HFF-Myc (cell line): ENCODE measurements around the gene DNHD1.
A peak's percentile ranks its signal among the peaks of the same experiment; 100 is the strongest.

Experiments
- DNase-seq: peaks from one replicate; pipeline ENCODE4 v3.0.0-alpha.2; 2011; ENCODE audit warnings: low read depth; ENCODE audit errors: extremely low read depth
- H3K4me3 ChIP-seq: replicated peaks from 2 replicates; pipeline ENCODE4 v1.5.1; 2011; ENCODE audit warnings: low read depth, mild to moderate bottlenecking, control low read depth, low read length
- TF ChIP-seq, protein P1 (sequence below): IDR thresholded peaks from 2 replicates; pipeline ENCODE4 v1.5.1; 2012; ENCODE audit warnings: mild to moderate bottlenecking, low read depth, low read length, control low read depth; ENCODE audit errors: missing control alignments

The DNHD1 gene

DNA sequence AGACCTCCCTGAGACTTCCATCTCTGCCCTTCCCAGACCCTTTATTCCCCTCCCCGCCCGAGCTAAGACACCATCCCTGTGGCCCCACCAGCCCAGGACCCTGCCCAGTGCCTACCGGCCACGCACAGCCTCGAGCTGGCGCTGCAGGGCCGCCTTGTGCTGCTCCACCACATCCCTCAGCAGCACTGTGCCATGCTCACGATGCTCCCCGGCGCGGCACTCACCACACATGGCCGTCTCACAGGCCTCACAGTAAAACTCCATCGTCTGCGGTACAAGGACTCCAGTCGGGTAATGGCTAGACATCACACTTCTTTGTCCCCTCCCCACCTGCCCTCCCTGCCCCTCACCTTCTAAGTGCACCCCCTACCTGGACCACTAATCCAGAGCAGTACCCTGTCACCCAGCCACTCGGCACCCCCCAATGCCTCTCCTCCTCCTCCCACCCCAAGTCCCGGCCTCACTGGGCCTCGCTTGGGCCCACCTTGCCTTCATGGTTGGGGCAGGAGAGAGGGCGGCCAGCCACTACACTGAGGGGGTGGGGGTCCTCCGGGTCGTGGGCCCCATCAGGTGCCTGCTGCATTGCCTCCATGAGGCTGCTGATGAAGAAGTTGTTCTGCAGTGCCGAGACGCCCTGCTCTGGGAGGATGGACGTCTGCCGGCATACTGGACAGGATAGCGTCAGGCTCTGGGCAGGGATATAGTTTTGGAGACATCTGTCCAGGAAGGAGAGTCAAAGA is 39.3 kb upstream of the DNHD1 start:
- TF ChIP-seq, protein P1, sequence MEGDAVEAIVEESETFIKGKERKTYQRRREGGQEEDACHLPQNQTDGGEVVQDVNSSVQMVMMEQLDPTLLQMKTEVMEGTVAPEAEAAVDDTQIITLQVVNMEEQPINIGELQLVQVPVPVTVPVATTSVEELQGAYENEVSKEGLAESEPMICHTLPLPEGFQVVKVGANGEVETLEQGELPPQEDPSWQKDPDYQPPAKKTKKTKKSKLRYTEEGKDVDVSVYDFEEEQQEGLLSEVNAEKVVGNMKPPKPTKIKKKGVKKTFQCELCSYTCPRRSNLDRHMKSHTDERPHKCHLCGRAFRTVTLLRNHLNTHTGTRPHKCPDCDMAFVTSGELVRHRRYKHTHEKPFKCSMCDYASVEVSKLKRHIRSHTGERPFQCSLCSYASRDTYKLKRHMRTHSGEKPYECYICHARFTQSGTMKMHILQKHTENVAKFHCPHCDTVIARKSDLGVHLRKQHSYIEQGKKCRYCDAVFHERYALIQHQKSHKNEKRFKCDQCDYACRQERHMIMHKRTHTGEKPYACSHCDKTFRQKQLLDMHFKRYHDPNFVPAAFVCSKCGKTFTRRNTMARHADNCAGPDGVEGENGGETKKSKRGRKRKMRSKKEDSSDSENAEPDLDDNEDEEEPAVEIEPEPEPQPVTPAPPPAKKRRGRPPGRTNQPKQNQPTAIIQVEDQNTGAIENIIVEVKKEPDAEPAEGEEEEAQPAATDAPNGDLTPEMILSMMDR, result no peak
- no peak for DNase-seq
- H3K4me3 ChIP-seq, result no peak overlapping the region

DNA sequence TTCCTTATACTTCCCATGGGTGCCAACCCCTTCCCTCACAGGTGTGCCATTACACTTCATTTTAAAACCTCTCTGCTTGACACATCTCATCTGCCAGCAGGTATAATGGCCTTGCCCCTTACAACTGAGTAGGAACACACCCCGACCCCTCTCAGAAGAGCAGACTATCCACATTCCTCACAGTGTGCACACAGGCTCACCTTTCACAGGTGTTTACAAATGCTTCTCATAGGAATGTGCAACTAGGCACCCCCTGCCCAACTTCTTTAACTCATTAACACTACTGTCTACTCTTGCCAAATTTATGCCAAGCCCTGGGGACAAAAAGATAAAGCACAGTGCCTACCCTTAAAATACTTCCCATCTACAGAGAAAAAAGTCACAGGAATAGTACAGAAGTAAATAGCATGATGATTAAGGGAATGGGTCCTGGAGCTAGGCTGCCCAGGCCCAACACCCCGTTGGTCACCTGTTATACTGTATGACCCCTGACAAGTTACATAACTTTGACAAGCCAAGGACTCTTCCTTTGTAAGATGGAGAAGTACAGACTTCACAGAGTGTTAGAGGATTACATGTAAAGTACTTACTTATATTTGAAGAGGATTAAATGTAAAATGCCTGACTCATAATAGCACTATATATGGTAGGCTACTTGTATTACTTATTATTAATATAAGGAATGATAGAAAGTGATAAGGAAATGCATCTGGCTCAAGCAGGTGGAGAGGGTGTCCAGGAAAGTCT is 38.6 kb upstream of the DNHD1 start:
- DNase-seq, result no peak
- TF ChIP-seq, protein P1, result no peak

DNA sequence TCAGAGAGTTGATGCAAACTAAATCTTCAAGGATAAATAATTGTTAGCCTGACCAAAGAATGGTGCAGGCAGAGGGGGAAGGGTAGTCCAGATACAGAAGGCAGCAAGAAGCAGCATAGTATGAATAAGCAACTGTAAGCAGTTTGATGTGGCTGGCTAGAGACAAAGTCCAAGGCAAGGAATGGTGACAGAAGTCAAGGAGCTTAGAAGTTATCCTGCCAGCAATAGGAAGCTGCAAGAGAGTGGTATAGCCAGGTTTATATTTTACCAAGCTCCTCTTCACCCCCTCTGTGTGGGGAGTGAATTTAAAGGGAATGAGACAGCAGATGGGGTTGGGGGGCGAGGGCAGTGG is 38.0 kb upstream of the DNHD1 start:
- no peak overlapping the region for H3K4me3 ChIP-seq
- TF ChIP-seq, protein P1, result no peak
- no peak for DNase-seq

More for the DNA sequence above, 38.6 kb upstream of the DNHD1 start:
- H3K4me3 ChIP-seq, result no peak overlapping the region

DNA sequence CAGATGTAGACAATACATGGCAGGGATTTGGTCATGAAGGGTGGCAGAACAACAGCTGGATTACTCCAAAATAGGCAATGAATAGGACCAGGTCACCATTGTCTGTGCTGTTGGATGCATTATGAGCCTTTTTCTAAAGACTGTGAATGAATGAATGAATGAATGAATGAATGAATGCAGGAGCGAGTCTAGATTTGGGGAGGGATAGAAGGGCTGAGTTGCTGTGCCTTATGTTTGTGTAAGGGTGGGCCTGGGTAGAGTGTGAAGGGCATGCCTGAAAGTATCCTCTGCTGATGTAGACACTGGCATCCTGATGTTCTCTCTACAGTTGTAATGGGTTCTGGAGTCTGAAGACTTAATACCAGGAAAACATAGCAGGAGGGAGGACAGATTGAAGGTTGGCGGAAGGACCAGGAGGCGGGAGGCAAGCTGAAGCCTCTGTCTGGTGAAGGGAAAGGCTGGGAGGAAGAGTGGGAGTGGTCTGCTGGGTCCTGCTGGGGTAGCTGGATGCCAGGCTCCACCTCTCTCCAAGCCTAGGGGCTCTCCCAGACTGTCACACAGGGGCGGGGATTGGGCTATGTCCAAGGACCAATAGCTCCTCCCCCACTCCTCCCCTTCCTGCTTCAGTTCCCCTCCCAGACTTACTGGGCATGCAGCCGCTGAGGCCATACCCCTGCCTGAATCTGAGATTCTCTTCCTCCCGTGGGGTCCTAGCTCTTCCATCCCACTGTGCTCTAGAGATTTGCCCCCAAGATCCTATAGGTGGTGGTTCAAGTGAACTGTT is 28.2 kb upstream of the DNHD1 start:
- DNase-seq, result peak; percentile 59
- H3K4me3 ChIP-seq, result no peak overlapping the region
- TF ChIP-seq, protein P1, result no peak

DNA sequence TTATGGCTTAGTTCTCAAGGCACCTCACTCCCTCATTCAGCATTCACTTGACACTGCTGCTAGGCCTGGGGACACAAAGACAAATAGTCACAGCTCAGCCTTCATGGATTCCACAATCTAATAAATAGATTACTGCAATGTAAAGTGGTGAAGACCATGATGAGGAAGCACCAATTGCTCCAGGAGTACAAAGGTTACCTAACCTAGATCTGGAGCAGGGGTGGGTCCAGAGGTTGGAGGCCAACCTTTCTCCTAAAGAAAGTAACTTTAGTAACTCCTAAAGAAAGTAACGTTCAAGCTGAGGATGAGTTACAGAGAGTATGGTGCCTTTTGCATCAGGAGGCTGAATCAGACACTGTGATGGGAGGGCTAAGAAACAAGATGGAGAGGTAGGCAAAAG is 27.5 kb upstream of the DNHD1 start:
- H3K4me3 ChIP-seq, result no peak overlapping the region
- DNase-seq, result no peak
- TF ChIP-seq, protein P1, result no peak

DNA sequence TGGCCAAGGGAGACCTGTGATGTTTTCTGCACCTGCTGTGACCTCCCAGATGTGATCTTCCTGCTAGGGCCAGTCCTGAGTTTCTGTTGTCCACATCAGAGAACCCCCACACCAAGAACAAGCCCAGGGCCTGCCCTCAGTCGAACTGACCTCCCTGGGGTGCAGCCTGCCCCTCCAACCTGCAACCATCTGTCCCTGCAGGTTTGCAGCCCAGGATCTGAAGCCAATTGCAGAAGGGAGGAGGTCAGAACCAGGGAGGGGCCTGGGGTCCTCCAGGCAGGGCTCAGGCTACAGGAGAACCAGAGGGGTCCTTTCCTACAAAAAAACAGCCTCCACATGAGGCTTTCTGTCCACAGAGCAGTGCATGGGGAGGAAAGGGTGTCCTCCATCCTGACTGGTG is 24.1 kb upstream of the DNHD1 start:
- no peak for DNase-seq
- TF ChIP-seq, protein P1, result no peak
- peak overlapping the region; percentile 82 for H3K4me3 ChIP-seq
